ENCODE measurements around the gene NKX2-4. TPM values are rescaled to one million over a fixed set of nuclear protein-coding genes. Genes with fewer than 3 reads are reported as not detected.

The NKX2-4 gene
- total and polyA plus RNA-seq, 10 of the 15 experiments (the other 5 are each of a cell fraction or from before 2014, with no cell fraction given), result not detected

GRCh38 chr20:21365771-21366170, 31.6 kb downstream of the NKX2-4 start (continued):
- TF ChIP-seq ZBTB40 (IDR thresholded peaks at IDR 0.05; ENCODE audit: borderline replicate concordance) (no peak), ZNF217 (IDR thresholded peaks at IDR 0.05) (no peak), CTCF (IDR thresholded peaks at IDR 0.05 in 2 of 3, conservative IDR thresholded peaks at IDR 0.05 in 1 of 3; ENCODE audit: control insufficient read depth in 2 of 3, extremely low read depth in 1 of 3, insufficient read depth in 1 of 3, low read depth in 3 of 3, low read length in 3 of 3) (no peak), CEBPB (IDR thresholded peaks at IDR 0.05; ENCODE audit: borderline replicate concordance in 1 of 2, low read depth in 2 of 2, low read length in 2 of 2) (no peak), POU2F2 (IDR thresholded peaks at IDR 0.05; ENCODE audit: borderline replicate concordance, low read depth, low read length) (no peak)
- TF ChIP-seq, protein P1, sequence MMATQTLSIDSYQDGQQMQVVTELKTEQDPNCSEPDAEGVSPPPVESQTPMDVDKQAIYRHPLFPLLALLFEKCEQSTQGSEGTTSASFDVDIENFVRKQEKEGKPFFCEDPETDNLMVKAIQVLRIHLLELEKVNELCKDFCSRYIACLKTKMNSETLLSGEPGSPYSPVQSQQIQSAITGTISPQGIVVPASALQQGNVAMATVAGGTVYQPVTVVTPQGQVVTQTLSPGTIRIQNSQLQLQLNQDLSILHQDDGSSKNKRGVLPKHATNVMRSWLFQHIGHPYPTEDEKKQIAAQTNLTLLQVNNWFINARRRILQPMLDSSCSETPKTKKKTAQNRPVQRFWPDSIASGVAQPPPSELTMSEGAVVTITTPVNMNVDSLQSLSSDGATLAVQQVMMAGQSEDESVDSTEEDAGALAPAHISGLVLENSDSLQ (IDR thresholded peaks at IDR 0.05), result no peak

All from GM12878 (cell line).